Right hindlimb (tissue), 1 donor: ENCODE measurements around the gene MRPL49.
"Not testable (repeated sequence)": the region's sequence is repeated elsewhere in the genome, so short reads cannot be mapped to it uniquely, and the experiment has no call there.

Experiments
- DNase-seq: peaks from one replicate; pipeline ENCODE4 v3.0.0-alpha.2; 2018

MRPL49 gene

DNA sequence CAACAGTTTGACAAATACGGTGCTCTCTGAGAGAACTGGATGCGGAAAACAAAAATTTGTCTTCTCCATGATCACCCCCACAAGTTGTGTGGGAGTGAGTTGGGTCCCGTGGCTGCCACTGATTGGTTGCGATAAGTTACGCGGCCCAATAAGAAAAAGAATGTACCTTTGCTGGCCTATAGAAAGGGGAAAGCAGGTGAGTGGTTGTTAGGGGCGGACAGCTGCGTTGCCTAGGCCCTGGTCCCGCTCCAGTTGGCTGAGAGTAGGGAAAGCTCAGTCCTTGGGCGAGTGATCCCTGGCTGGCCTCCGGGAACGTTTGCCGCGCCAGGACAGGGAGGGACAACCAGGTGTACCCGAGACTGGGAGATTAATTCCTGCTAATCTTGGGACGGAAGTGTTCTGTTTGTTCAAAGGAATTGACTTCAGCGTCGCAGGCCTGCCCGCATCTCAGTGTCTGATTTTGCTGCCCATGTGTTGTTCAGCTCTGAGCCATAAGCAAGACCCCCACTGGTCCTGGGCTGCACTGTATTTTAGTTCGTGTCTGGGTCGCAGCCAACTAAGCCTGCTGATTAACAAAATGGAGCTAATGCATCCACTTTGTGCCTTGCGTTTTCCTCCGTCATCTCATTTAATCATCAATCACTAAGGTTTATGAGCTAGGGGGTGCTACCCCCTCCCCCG, 13.0 kb downstream of the MRPL49 start:
- peak; percentile 95 for DNase-seq

DNA sequence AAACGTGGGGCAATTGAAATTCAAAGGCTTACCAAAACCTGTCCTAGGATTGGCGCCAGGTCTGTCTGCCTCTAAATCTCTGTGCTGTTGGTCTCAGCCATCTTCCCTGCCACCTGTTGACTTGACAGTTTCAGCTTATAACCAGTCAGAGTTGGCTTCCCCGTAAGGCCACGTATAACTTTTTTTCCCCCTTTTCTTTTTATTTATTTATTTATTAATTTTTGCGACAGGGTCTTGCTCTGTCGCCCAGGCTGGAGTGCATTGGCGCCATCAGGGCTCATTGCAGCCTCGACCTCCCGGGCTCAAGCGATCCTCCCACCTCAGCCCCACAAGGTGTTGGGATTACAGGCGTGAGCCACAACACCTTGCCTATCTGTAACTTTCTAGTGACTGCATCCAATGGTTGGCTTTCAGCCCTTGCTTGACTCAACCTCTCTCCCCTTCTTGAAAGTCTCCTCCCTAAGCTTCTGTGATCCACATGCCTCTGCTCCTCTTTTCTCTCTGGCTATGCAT, 13.6 kb downstream of the MRPL49 start:
- DNase-seq: no peak

DNA sequence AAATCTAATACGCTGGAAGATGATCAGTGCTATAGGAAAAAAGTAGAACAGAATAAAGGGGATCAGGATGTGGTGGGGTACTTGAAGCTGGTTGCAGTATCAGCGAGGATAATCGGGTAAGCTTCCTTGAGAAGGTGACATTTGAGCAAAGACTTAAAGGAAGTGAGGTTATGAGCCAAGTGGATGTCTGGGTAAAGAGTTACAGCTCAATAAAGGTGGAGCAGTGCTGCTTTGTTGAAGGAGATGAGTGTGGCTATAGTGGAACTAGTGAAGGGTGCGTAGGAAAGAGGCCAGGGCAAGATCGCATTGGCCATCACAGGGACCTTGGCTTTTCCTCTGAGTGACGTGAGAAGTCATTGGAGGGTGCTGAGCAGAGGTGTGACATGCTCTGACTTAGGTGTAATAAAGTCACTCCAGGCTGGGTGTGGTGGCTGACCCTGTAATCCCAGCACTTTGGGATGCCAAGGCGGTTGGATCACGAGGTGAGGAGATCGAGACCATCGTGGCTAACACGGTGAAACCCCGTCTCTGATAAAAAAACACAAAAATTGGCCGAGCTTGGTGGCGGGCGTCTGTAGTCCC, 14.5 kb downstream of the MRPL49 start:
- no peak for DNase-seq

DNA sequence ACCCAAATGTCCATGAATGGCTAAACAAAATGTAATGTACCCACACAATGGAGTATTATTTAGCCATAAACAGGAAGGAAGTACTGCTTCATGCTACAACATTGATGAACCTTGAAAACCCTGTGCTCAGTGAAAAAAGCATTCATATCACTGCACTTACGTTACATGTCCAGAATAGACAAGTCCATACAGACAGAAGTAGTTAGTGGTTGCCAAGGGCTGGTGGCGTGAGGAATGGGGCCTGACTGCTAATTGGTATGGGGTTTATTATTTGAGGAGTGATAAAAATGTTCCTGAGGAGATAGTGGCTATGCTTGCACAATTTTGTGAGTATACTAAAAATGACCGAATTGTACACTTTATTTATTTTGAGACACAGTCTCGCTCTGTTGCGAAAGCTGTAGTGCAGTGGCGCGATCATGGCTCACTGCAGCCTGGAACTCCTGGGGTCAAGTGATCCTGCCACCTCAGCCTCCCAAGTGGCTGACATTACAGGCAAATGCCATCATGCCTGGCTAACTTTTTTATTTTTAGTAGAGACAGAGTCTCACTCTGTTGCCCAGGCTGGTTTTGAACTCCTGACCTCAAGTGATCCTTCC, 19.9 kb downstream of the MRPL49 start:
- DNase-seq: no peak

DNA sequence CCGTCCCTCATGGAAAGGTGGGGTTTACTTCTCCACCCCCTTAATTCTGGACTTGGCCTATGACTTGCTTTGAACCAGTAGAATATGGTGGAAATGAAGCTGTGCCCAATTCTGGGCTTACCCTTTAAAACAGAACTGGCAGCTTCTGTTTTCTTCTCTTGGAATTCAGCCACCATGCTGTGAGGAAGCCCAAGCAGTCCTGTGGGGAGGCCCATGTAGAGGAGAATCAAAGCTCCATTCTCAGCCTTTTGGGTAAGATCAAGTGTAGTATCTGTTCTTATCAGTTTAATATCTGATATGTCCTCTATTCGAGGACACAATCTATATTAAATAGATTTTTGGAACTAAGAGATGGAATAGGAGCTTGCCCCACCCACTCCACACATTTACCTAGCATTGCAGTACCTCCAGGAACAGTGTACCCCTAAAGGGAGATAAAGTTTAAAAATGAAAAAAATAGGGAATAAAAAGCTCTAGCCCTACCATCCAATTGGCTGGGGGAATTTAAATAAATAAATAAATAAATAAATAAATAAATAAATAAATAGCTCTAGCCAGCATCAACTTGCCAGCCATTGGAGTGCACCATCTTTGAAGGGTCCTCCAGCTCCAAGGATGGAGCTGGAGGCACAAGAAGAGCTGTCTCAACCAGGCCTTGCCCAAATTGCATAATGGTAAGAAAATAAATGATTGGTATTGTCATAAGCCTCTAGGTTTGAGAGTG, 25.4 kb downstream of the MRPL49 start:
- no peak for DNase-seq

DNA sequence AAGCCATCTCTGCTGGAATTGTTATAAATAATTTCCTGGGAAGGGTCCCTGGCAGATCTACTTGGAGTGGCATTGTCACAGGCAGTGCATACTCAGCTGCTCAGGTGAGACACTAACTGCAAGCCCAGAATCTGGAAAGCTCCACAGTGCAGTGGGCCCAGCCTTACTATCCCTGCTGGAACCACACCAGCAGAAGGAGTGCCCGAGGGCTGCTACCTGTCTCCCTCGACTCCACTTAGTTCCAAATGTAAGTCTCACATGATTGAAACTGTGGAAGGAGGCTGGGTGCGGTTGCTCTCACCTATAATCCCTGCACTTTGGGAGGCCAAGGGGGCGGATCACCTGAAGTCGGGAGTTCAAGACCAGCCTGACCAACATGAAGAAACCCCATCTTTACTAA, 26.5 kb downstream of the MRPL49 start:
- DNase-seq: no peak

DNA sequence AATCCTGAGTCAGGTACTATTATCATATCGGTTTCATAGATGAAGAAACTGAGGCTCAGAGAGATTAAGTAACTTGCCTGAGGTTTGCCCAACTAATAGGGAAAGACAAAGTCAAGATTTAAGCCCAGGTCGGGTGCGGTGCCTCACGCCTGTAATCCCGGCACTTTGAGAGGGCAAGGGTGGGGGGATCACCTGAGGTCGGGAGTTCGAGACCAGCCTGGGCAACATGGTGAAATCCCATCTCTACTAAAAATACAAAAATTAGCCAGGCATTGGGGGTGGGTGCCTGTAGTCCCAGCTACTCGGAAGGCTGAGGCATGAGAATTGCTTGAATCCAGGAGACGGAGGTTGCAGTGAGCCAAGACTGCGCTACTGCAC, 28.0 kb downstream of the MRPL49 start:
- DNase-seq: not testable (repeated sequence)

DNA sequence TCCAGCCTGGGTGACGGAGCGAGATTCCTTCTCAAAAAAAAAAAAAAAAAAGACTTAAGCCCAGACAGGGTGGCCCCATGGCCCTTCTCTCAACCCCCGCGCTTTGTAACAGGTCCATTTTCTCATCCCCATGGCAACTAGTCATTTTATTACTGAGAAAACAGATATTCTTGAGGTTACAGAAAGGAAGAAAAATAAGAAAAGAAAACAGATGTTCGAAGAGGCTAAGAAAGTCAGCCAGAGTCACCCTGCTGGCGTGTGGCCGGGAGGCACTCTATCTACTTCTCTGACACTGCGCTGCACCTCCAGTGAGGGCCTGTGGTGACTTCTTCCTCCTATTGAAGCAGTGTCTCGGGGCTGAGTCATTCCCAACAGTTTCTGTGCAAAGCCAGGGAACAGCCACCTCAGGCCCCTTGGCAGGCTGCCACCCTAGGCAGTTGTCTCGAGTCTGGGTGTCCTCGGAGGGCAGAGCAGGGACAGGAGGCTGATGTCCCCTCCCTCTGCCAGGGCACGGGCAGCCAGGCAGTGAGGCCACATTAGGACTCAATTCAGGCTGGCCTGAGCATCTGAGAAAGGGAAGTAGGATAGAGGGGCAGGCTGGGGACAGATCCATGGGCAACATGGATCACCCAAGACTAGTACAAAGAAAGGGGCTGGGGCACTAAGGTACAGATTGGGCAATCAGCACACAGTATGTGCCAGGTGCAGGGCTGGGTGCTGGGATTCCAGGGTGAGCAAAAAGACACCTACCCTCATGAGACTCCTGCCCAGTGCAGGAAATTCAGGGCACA, 28.6 kb downstream of the MRPL49 start:
- peak; percentile 77 for DNase-seq

DNA sequence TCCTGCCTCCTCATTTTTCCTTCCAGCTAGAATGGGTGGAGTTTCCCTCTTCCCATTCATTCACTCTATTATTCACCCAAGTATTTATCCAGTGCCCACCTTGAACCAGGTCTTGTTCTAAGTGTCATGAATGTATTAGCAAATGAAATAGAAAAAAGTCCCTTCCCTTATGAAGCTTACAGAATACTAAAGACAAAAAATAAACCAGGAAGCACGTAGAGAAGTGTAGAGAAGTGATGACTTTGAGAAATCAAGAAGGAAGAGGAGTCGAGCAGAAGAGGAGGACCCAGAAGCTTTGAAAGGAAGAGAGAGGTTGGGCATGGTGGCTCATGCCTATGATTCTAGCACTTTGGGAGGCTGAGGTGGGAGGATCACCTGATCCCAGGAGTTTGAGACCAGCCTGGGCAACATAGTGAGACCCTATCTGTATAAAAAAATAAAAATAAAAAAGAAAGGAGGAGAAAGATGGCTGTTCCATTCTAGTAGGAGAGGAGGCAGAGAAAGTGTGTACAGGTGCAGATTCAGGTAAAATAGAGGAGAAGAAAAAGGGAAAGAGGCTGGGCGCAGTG, 29.3 kb downstream of the MRPL49 start:
- DNase-seq: no peak

DNA sequence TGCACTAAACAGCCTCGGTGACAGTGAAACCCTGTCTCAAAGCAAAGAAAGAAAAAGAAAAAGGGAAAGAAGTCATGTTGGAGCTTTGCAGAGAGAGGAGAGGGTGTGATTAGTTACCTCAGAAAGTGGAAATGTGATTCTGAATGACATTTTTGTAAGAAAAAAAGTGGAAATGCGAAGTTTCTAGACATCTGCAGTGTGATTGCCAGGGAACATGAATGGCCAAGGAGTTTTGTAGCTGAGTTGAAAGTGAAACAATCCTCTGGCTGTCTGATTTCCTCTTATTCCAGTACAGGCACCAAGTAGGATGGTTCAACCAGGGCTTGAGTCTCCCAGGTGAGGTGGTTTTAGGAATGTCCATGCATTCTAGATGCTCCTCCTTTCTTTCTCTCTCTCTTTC, 30.0 kb downstream of the MRPL49 start:
- no peak for DNase-seq

DNA sequence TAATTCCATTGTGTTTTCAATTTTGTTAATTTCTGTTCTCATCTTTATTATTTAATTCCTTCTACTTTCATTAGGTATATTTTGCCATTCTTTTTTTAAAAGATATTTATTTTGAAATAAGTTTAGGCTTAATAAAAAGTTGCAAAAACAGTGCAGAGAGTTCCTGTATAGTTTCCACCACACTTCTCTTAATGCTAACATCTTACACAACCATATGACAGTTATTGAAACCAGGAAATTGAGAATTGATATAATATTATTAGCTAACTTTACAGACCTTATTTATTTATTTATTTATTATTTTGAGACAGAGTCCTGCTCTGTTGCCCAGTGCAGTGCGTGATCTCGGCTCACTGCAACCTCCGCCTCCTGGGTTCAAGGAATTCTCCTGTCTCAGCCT, 34.1 kb downstream of the MRPL49 start:
- DNase-seq: no peak

DNA sequence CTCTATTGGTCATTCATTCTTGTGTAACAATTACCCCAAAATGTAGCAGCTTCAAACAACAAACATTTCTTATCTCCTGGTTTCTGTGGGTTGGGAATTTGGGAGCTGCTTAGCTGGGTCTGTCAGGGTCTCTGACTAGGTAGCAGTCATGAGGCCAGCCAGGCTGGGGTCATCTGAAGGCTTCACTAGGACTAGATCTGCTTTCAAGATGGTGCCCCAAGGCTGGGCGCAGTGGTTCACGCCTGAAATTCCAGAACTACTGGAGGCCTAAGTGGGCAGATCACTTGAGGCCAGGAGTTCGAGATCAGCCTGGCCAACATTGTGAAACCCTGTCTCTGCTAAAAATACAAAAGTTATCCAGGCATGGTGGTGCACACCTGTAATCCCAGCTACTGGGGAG, 34.8 kb downstream of the MRPL49 start:
- no peak for DNase-seq

DNA sequence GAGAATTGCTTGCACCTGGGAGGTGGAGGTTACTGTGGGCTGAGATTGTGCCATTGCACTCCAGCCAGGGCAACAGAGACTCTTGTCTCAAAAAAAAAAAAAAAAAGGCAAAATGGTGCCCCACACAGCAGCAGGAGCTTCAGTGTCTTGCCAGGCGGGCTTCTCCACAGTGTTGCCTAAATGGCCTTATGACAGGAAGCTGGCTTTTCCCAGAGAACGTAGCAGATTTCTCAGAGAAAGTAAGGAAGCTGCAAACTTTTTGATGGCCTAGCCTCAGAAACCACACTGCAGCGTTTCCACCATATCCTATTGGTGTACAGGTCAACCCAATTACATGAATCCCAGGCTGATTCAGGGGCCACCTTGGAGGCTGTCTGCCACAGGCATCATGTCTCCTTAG, 35.2 kb downstream of the MRPL49 start:
- DNase-seq: no peak

DNA sequence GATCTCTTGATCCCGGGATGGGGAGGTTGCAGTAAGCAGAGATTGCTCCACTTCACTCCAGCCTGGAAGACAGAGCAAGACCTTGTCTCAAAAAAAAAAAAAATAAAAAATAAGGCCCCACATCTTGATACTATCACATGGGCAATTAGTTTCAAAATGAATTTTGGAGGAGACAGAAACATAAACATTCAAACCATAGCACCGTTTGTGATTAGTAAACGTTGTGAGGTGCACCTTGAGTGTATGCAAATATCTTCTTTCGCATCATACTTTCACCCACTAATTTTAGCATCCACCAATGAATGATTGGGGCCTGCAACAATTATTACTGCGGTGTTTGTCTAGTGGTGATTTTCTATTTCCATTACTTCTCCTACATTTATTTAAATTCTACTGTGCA, 36.9 kb downstream of the MRPL49 start:
- no peak for DNase-seq

DNA sequence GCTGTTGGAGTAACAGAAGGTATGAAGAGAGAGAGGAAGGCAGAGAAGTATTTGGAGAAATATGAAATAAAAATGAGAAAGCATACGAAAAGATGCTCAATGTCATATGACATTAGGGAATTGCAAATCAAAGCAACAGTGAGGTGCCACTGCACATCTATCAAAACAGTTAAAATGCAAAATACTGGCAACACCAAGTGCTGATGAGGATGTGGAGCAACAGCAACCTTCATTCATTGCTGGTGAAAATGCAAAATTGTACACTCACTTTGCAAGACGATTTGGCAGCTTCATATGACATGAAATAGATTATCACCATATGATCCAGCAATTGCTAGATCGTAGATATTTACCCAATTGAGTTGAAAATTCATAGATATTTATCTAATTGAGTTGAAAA, 38.5 kb downstream of the MRPL49 start:
- no peak for DNase-seq

DNA sequence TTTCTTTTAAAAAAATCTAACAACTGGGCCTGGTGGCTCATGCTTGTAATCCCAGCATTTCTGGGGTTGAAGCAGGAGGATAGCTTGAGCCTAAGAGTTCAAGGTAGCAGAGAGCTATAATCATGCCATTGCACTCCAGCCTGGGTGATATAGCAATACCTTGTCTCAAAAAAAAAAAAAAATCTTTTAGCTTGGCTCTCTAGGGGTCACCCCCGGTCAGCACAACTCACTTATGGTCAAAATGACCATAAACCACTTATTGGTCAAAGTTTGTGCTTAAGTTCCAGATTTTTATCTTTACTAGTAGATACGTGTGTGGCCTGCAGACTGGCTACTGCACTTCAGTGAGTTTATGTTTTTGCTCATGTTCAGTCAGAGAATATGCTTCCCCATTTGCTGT, 41.6 kb downstream of the MRPL49 start:
- DNase-seq: no peak

DNA sequence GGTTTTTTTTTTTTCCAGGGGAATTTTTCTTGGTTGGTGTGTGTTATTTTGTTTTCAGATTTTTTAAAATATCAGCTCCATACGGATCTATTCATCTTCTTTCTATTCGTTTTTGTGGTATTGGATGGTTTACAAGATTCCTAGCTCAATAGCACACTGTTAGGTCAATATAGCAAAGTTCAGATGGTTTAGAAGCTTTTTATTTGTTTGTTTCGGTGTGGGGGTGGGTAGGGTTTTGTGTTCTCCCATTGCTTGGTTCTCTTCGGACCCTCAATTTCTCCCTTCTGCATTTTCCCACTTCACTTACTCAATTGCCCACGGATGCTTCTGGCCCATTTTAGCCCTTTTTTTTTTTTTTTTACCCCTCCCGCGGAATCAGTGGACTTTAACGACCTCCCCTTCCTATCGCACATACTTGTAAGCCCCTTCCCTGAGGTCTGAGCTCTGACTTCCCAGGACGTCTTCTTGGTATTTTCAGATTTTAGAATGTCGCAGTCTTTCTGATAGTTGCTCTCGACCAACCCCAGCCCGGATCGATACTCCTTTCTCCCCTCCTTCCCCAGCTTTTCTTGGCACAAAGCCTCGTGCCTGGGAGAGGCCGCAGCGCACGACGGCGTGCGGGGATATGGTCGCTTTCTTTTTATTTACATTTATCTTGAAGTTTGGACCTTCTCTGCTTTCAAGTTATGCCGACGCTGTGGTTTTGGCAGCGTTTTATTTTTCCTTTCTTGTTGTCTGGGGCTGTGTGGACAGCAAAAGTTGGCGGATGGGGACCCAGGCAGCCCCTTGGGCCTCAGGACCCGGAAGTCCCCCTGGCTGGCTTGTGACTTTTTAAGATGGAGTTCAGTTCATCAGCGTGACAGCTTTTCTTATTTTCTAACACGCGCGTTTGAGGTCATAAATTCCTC, 43.5 kb downstream of the MRPL49 start:
- no peak for DNase-seq

DNA sequence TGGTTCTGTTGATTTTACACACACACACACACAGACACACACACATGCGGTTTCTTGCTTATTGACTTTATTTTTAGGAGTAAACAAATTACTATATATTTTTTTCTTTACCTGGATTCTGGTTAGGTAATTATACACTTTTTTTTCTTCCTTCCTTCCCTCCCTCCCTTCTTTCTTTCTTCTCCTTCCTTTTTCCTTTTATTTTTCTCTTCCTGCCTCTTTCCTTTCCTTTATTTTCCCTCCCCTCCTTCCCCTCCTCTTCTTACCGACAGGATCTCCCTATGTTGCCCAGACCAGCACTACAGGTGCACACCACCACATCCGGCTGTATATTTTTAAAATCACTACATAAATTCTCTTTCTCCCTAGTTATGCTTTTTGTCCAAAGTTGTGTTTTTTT, 44.8 kb downstream of the MRPL49 start:
- DNase-seq: no peak

DNA sequence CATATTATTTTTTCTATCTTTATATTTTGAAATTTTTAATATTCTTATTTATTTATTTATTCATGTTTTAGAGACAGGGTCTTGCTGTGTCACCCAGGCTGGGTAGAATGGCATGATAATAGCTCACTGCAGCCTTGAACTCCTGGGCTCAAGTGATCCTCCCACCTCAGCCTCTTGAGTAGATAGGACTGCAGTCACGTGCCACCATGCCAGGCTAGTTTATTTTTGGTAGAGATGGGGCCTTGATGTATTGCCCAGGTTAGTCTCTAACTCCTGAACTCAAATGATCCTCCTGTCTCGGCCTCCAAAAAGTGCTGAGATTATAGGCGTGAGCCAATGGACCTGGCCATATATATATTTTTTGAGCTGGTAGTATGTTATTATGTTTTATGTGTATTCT, 45.5 kb downstream of the MRPL49 start:
- DNase-seq: no peak

DNA sequence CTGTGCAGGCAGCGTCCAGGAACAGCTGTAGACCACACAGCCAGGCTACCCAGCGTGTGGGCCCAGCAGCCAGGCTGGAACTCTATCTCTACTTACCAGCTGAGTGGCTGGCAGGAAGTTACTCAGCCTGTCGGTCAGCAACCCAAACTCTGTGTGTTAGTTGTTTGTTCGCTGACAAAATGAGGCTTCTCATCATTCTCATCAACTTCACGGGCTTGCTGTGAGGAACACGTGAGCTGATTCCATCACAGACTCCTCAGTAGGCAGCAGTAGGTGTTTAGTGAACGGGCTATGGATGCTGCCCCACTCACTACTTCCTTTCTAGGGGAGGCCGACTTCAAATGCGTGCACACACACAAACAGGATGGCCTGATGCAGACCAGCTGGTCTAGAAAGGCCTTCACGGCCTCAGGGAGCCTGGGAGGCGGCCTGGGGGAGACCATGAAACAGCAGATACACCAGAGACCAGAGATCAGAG, 47.1 kb downstream of the MRPL49 start:
- no peak for DNase-seq

DNA sequence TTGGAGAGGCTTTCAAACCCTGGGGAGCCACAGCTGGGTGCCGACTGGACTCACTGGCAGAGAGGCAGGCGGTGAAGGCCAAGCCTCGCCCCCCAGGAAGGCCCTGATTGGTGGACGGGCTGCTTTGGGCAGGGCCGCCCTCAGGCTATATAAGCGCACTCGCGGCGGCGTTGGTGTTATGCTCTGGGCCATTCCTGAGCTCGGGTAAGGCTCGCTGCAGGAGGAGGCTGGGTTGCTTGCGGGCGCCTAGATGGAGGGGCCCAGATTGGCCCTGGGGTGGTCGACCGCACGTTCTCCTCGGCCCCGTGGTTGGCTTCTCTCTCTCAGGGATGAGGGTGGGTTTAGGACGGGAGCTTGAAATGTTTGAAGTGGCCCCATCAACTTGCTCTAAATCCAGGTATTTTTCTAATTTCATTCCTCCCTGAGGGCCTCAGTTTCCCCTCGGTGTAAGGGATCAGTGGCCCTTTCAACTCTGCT, 48.0 kb downstream of the MRPL49 start, which contains the start of gene SPDYC:
Gene SPDYC, plus strand, starts transcription at position 176 of the 477 bp plus-strand sequence. CDS start 1,125 bp downstream, outside the sequence.
- DNase-seq: no peak
